B cell (primary cell): ENCODE measurements around the gene NLGN1. TPM values are rescaled to one million over a fixed set of nuclear protein-coding genes. Genes with fewer than 3 reads are reported as not detected.

ENCODE experiments used
- ATAC-seq: fragments of 200-7000 bp; cut with Tn5 transposase; one replicate; pipeline ENCODE4 v1.10.0; 2021; ENCODE audit warnings: low read depth, mild to moderate bottlenecking, moderate number of reproducible peaks, moderate library complexity
- CTCF ChIA-PET: fragments of 350-600 bp; sonication (Branson Sonifier 250); formaldehyde crosslinking; loops from one replicate; lab custom pipeline; 2021; ENCODE audit warnings: antibody characterized with exemption, inconsistent platforms; lab: Charles Lee
- POLR2A ChIA-PET: fragments of 350-600 bp; sonication (Branson Sonifier 250); formaldehyde crosslinking; loops from one replicate; lab custom pipeline; 2021; ENCODE audit warnings: antibody characterized with exemption; lab: Charles Lee
- DNase-seq: peaks from one replicate; pipeline ENCODE4 v3.0.0; 2013
- H2AFZ ChIP-seq: 2 replicates; pipeline ENCODE4 v1.6.1; 2012; ENCODE audit warnings: mild to moderate bottlenecking, low read depth, low read length; ENCODE audit not compliant: insufficient read depth, poor library complexity, severe bottlenecking
- H3K27ac ChIP-seq, 2 donors: 1 replicate in 1 of 2; 2 replicates in 1 of 2; pipeline ENCODE4 v1.5.1; 2012 to 2013; ENCODE audit warnings: low read length in 2 of 2, mild to moderate bottlenecking in 2 of 2, moderate library complexity in 1 of 2
- H3K27me3 ChIP-seq, 4 experiments: fragments of 200-600 bp in 1 of 4; sonication (generic) in 1 of 4; replicated peaks in 1 of 4; 1 replicate in 2 of 4; 2 replicates in 2 of 4; pipeline versions ENCODE4 v1.6.1 to v1.7.0; 2013 to 2016; ENCODE audit warnings: low read length in 3 of 4, mild to moderate bottlenecking in 2 of 4, mixed read lengths in 1 of 4, moderate library complexity in 1 of 4; ENCODE audit not compliant: insufficient read depth in 4 of 4, control insufficient read depth in 3 of 4; ENCODE audit errors: control extremely low read depth in 1 of 4
- H3K36me3 ChIP-seq, 2 experiments: replicated peaks in 1 of 2; 1 replicate in 1 of 2; 2 replicates in 1 of 2; pipeline versions ENCODE4 v1.6.1 to v1.7.1; 2013; ENCODE audit warnings: low read length in 1 of 2; ENCODE audit not compliant: insufficient read depth in 2 of 2, control insufficient read depth in 1 of 2; ENCODE audit errors: control extremely low read depth in 1 of 2, extremely low read depth in 1 of 2
- H3K4me1 ChIP-seq, 2 donors: fragments of 200-600 bp in 1 of 2; sonication (generic) in 1 of 2; 1 replicate in 1 of 2; 2 replicates in 1 of 2; pipeline versions ENCODE4 v1.5.1 to v1.6.1; 2013 to 2017; ENCODE audit warnings: low read length in 2 of 2; ENCODE audit not compliant: control insufficient read depth in 2 of 2, insufficient read depth in 2 of 2
- H3K4me2 ChIP-seq: replicated peaks from 2 replicates; pipeline ENCODE3; 2012; ENCODE audit warnings: mild to moderate bottlenecking, low read depth, low read length; ENCODE audit not compliant: poor library complexity, severe bottlenecking
- H3K4me3 ChIP-seq, 5 experiments: fragments of 200-600 bp in 1 of 5; sonication (generic) in 1 of 5; 1 replicate in 3 of 5; 2 replicates in 2 of 5; pipeline versions ENCODE4 v1.5.1 to v1.7.0; 2011 to 2016; ENCODE audit warnings: low read length in 4 of 5, mild to moderate bottlenecking in 4 of 5, low read depth in 2 of 5, control low read depth in 1 of 5, moderate library complexity in 1 of 5; ENCODE audit not compliant: insufficient read depth in 1 of 5; ENCODE audit errors: control extremely low read depth in 1 of 5, extremely low read depth in 1 of 5
- H3K79me2 ChIP-seq: fragments of 200-600 bp; sonication (generic); one replicate; pipeline ENCODE4 v1.6.0; 2016; ENCODE audit warnings: low read length; ENCODE audit not compliant: control insufficient read depth, insufficient read depth
- H3K9ac ChIP-seq: fragments of 200-600 bp; sonication (generic); 2 replicates; pipeline ENCODE4 v1.6.1; 2017; ENCODE audit warnings: mild to moderate bottlenecking, low read length, moderate library complexity
- H3K9me3 ChIP-seq, 3 donors: one replicate each; pipeline versions ENCODE4 v1.6.1 to v1.7.1; 2013; ENCODE audit warnings: low read length in 2 of 3; ENCODE audit not compliant: control insufficient read depth in 2 of 3, insufficient read depth in 1 of 3; ENCODE audit errors: control extremely low read depth in 1 of 3
- H4K20me1 ChIP-seq: 2 replicates; pipeline ENCODE4 v1.6.0; 2012; ENCODE audit warnings: mild to moderate bottlenecking, low read length; ENCODE audit not compliant: insufficient read depth, control insufficient read depth, poor library complexity, severe bottlenecking
- H3K27ac Mint-ChIP-seq: one replicate; pipeline ENCODE4 v1.8.0; 2021; ENCODE audit warnings: mixed read lengths
- H3K27me3 Mint-ChIP-seq: one replicate; pipeline ENCODE4 v1.8.0; 2021; ENCODE audit warnings: mixed read lengths
- H3K4me1 Mint-ChIP-seq: one replicate; pipeline ENCODE4 v1.8.0; 2021; ENCODE audit warnings: mixed read lengths
- H3K4me3 Mint-ChIP-seq: one replicate; pipeline ENCODE4 v1.8.0; 2021; ENCODE audit warnings: mixed read lengths
- H3K9me3 Mint-ChIP-seq: one replicate; pipeline ENCODE4 v1.8.0; 2022; ENCODE audit warnings: mixed read lengths; ENCODE audit not compliant: insufficient read depth
- CTCF ChIP-seq: fragments of 200-600 bp; IDR thresholded peaks from one replicate; pipeline ENCODE4 v1.8.0; 2022; ENCODE audit warnings: antibody characterized with exemption, mild to moderate bottlenecking
- EZH2 ChIP-seq: IDR thresholded peaks from 2 replicates; pipeline ENCODE4 v1.6.1; 2012; ENCODE audit warnings: borderline replicate concordance, low read depth, mild to moderate bottlenecking, moderate library complexity, low read length; ENCODE audit not compliant: insufficient read depth, poor library complexity, severe bottlenecking
- WGBS: methylation state at CpG from one replicate; pipeline ENCODE4 v1.1.5; 2013; ENCODE audit warnings: missing lambda C conversion rate; ENCODE audit not compliant: insufficient coverage; 5-methylcytosine and 5-hydroxymethylcytosine counted together
- intact Hi-C: fragments of 100-400 bp; cut with micrococcal nuclease; formaldehyde crosslinking; loops from one replicate; pipeline ENCODE4 v1.10.0; 2022
- polyA plus RNA-seq: library from polyadenylated mRNA; depleted of rRNA; stranded (reverse); fragments of >200 nt; gene quantifications from 2 replicates; pipeline ENCODE4 v1.2.3, GENCODE V29; 2012
- total RNA-seq, 2 donors: library from RNA; stranded (reverse); fragments of 120-200 nt in 1 of 2; gene quantifications; 1 replicate in 1 of 2; 2 replicates in 1 of 2; pipeline versions ENCODE4 v1.2.3 to v1.2.4, GENCODE V29; 2013 to 2022

The NLGN1 gene
- total and polyA plus RNA-seq, 2 donors (not counting 1 experiment from before 2014, with no cell fraction given) = not detected

GRCh38 chr3:173660645-173661299 is 263.2 kb downstream of the NLGN1 start:
- intact Hi-C loops = no loop called here
- Histone ChIP-seq H3K4me2 (no peak overlapping the region), H4K20me1 (no peaks in the 10 kb centered on the region), H3K27me3 (no peaks in the 10 kb centered on the region), H3K9ac (no peak overlapping the region), H2AFZ (no peak overlapping the region), H3K79me2 (no peaks in the 10 kb centered on the region), H3K4me3 (no peak overlapping the region), H3K4me1 (no peaks in the 10 kb centered on the region), H3K9me3 (no peaks in the 10 kb centered on the region), H3K36me3 (no peaks in the 10 kb centered on the region), H3K27ac (no peak overlapping the region)
- no peak for ATAC-seq
- H3K9me3 Mint-ChIP-seq = peaks cover 2% of the 10 kb centered on the region
- H3K4me1 Mint-ChIP-seq = no peaks in the 10 kb centered on the region
- POLR2A ChIA-PET = no interaction called here
- H3K4me3 Mint-ChIP-seq = no peak overlapping the region
- no peak overlapping the region for H3K27ac Mint-ChIP-seq
- WGBS = 90% methylated on average over 3 of the region's 3 CpGs
- no peaks in the 10 kb centered on the region for H3K27me3 Mint-ChIP-seq
- DNase-seq = no peak
- CTCF ChIA-PET = no interaction called here
- no peak for TF ChIP-seq EZH2
- no peak for TF ChIP-seq CTCF

- Histone ChIP-seq H3K4me2 (no peak overlapping the region), H3K9ac (no peak overlapping the region), H3K4me3 (no peak overlapping the region), H3K36me3 (no peaks in the 10 kb centered on the region), H3K27ac (no peak overlapping the region), H3K27me3 (no peaks in the 10 kb centered on the region), H3K9me3 (peaks cover 0 to 3% (median 0%) of the 10 kb centered on the region in 3 donors), H3K79me2 (no peaks in the 10 kb centered on the region), H4K20me1 (no peaks in the 10 kb centered on the region), H2AFZ (no peak overlapping the region), H3K4me1 (no peaks in the 10 kb centered on the region)
- Mint-ChIP-seq H3K9me3 (peaks cover 5% of the 10 kb centered on the region), H3K4me1 (no peaks in the 10 kb centered on the region), H3K27me3 (no peaks in the 10 kb centered on the region), H3K27ac (no peak overlapping the region), H3K4me3 (no peak overlapping the region)
- ChIA-PET POLR2A (no interaction called here), CTCF (no interaction called here)
- intact Hi-C loops = no loop called here
- no peak for ATAC-seq
- TF ChIP-seq CTCF (no peak), EZH2 (no peak)
- no peak for DNase-seq
- no CpG with 5 or more reads among the region's 1 CpG for WGBS
Observed at GRCh38 chr3:173663696-173664111, 266.2 kb downstream of the NLGN1 start.
